ENCODE measurements around the gene KRTAP29-1. TPM values are rescaled to one million over a fixed set of nuclear protein-coding genes. Genes with fewer than 3 reads are reported as not detected.

KRTAP29-1 gene
- total RNA-seq, 2 donors from 2014 or later: not detected

- Histone ChIP-seq H3K27ac (no peak overlapping the region), H3K4me3 (no peak overlapping the region), H3K9me3 (no peaks in the 10 kb centered on the region), H3K9ac (ENCODE audit: low read depth in 2 of 2, low read length in 2 of 2) (no peak overlapping the region), H3K4me1 (no peaks in the 10 kb centered on the region), H3K27me3 (no peaks in the 10 kb centered on the region), H3K36me3 (no peaks in the 10 kb centered on the region)
- intact Hi-C loops (cut with DNase I): no loop called here
- TF ChIP-seq CTCF (IDR thresholded peaks at IDR 0.05): no peak
- DNase-seq: no peak
These were observed 34.9 kb downstream of the KRTAP29-1 start for GRCh38 chr17:41267711-41268110.

DNA sequence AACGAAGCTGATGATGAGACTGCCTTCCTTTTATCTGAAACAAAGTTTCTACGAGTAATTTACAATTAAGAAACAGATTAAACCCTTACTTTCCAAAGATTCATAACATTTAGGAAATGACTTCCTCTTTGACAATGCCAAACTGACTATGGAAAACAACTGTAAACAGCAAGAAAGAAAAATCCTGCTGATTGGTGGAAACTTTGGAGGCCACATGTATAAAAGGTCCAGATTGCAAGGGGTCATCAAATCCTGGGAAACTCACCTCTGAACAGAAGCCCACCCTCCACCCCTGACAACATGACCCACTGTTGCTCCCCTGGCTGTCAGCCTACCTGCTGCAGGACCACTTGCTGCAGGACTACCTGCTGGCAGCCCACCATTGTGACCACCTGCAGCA lies 37.6 kb downstream of the KRTAP29-1 start, which contains the start of gene KRTAP9-6:
TSS of gene KRTAP9-6 (plus strand) at position 301 of the 400 bp plus-strand sequence. CDS start at position 301, 0 bp downstream.
- H3K27me3 ChIP-seq: no peaks in the 10 kb centered on the region
- H3K27ac ChIP-seq: no peak within 1 kb of the TSS
- no peaks in the 10 kb centered on the region for H3K4me1 ChIP-seq
- no peak for DNase-seq
- intact Hi-C loops (cut with DNase I): loop anchor here (2.0 kb wide), 1 partner anchor 14 kb away; no protein-coding TSS in a partner anchor
- no peaks in the 10 kb centered on the region for H3K9me3 ChIP-seq
- no peak for TF ChIP-seq CTCF (IDR thresholded peaks at IDR 0.05)
- H3K36me3 ChIP-seq: no peaks in the 10 kb centered on the region
- H3K9ac ChIP-seq (ENCODE audit: low read depth in 2 of 2, low read length in 2 of 2): no peak within 1 kb of the TSS
- H3K4me3 ChIP-seq: no peak within 1 kb of the TSS

GRCh38 chr17:41264599-41264998 lies 38.1 kb downstream of the KRTAP29-1 start:
- DNase-seq: no peak
- TF ChIP-seq CTCF (IDR thresholded peaks at IDR 0.05): no peak
- Histone ChIP-seq H3K9ac (ENCODE audit: low read depth in 2 of 2, low read length in 2 of 2) (no peak overlapping the region), H3K27ac (no peak overlapping the region), H3K4me3 (no peak overlapping the region), H3K9me3 (no peaks in the 10 kb centered on the region), H3K4me1 (no peaks in the 10 kb centered on the region), H3K27me3 (no peaks in the 10 kb centered on the region), H3K36me3 (no peaks in the 10 kb centered on the region)
- intact Hi-C loops (cut with DNase I): loop anchor here (2.0 kb wide), 1 partner anchor 14 kb away; no protein-coding TSS in a partner anchor

- H3K27ac ChIP-seq: no peak overlapping the region
- no peak for DNase-seq
- TF ChIP-seq CTCF (IDR thresholded peaks at IDR 0.05): no peak
These were observed 39.4 kb downstream of the KRTAP29-1 start for GRCh38 chr17:41263212-41263611.

DNA sequence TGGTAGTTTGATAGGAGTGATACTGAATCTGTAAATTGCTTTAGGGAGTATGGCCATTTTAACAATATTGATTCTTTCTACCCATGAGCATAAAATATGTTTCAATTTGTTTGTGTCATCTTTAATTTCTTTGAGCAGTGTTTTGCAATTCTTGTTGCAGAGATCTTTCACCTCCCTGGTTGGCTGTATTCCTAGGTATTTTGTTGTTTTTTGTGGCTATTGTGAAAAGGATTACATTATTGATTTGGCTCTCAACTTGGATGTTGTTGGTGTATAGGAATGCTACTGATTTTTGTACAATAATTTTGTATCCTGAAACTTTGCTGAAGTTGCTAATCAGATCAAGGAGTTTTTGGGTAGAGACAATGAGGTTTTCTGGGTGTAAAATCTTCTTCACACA lies 44.2 kb downstream of the KRTAP29-1 start:
- Histone ChIP-seq H3K36me3 (no peaks in the 10 kb centered on the region), H3K27me3 (no peaks in the 10 kb centered on the region), H3K4me3 (no peak overlapping the region), H3K4me1 (no peaks in the 10 kb centered on the region), H3K9me3 (no peaks in the 10 kb centered on the region), H3K27ac (no peak overlapping the region), H3K9ac (ENCODE audit: low read depth in 2 of 2, low read length in 2 of 2) (no peak overlapping the region)
- intact Hi-C loops (cut with DNase I): no loop called here
- DNase-seq: no peak
- TF ChIP-seq CTCF (IDR thresholded peaks at IDR 0.05): no peak

More at GRCh38 chr17:41263212-41263611, 39.4 kb downstream of the KRTAP29-1 start:
- Histone ChIP-seq H3K27me3 (no peaks in the 10 kb centered on the region), H3K36me3 (no peaks in the 10 kb centered on the region), H3K9me3 (no peaks in the 10 kb centered on the region), H3K9ac (ENCODE audit: low read depth in 2 of 2, low read length in 2 of 2) (no peak overlapping the region), H3K4me1 (no peaks in the 10 kb centered on the region), H3K4me3 (no peak overlapping the region)
- intact Hi-C loops (cut with DNase I): no loop called here

All from colonic mucosa (tissue), 4 donors.